ENCODE data around the gene C4BPA. TPM values are rescaled to one million over a fixed set of nuclear protein-coding genes. Genes with fewer than 3 reads are reported as not detected.

C4BPA gene
- total RNA-seq, 4 donors from 2014 or later: 0.67 TPM; not detected in 3

GRCh38 chr1:207102659-207103058 is 1.4 kb upstream of the C4BPA start:
- 67 to 78% methylated on average over 1 of the region's 1 CpG for WGBS, 2 donors
- Histone ChIP-seq H3K36me3 (no peaks in the 10 kb centered on the region), H3K4me1 (no peaks in the 10 kb centered on the region), H3K27ac (no peak overlapping the region), H3K4me3 (no peak overlapping the region), H3K27me3 (no peaks in the 10 kb centered on the region), H3K9me3 (no peaks in the 10 kb centered on the region)
- TF ChIP-seq CTCF (IDR thresholded peaks at IDR 0.05) (no peak), POLR2A (IDR thresholded peaks at IDR 0.05) (no peak)
- DNase-seq: no peak
- intact Hi-C loops (cut with DNase I): no loop called here

GRCh38 chr1:207109004-207109403 is 5.0 kb downstream of the C4BPA start:
- no peaks in the 10 kb centered on the region for H3K36me3 ChIP-seq
- 67 to 95% methylated on average over 1 to 2 of the region's 3 CpGs for WGBS, 2 donors
- H3K27me3 ChIP-seq: peaks cover 0 to 6% (median 0%) of the 10 kb centered on the region in 4 donors
- no peak overlapping the region for H3K4me3 ChIP-seq
- H3K27ac ChIP-seq: no peak overlapping the region
- H3K4me1 ChIP-seq: no peaks in the 10 kb centered on the region
- intact Hi-C loops (cut with DNase I): no loop called here
- TF ChIP-seq CTCF (IDR thresholded peaks at IDR 0.05): no peak
- no peak for TF ChIP-seq POLR2A (IDR thresholded peaks at IDR 0.05)
- DNase-seq: no peak
- no peaks in the 10 kb centered on the region for H3K9me3 ChIP-seq

GRCh38 chr1:207112616-207113296 is 8.7 kb downstream of the C4BPA start:
- H3K4me1 ChIP-seq: no peaks in the 10 kb centered on the region
- no peak overlapping the region for H3K4me3 ChIP-seq
- DNase-seq: no peak
- TF ChIP-seq POLR2A (IDR thresholded peaks at IDR 0.05) (no peak), CTCF (IDR thresholded peaks at IDR 0.05) (no peak)
- H3K27me3 ChIP-seq: peaks cover 0 to 6% (median 0%) of the 10 kb centered on the region in 4 donors
- H3K36me3 ChIP-seq: no peaks in the 10 kb centered on the region
- H3K9me3 ChIP-seq: no peaks in the 10 kb centered on the region
- intact Hi-C loops (cut with DNase I): no loop called here
- no peak overlapping the region for H3K27ac ChIP-seq
- 47 to 54% methylated on average over 2 of the region's 2 CpGs for WGBS, 2 donors

- 55 to 59% methylated on average over 5 of the region's 5 CpGs for whole genome bisulfite sequencing, 2 donors
Observed at GRCh38 chr1:207115269-207115668, 11.2 kb downstream of the C4BPA start.

More at GRCh38 chr1:207115269-207115668, 11.2 kb downstream of the C4BPA start:
- intact Hi-C loops (cut with DNase I): no loop called here
- H3K4me1 ChIP-seq: no peaks in the 10 kb centered on the region
- no peak overlapping the region for H3K4me3 ChIP-seq
- no peak overlapping the region for H3K27ac ChIP-seq
- TF ChIP-seq POLR2A (IDR thresholded peaks at IDR 0.05) (no peak), CTCF (IDR thresholded peaks at IDR 0.05) (no peak)
- no peaks in the 10 kb centered on the region for H3K36me3 ChIP-seq
- peaks cover 0 to 6% (median 0%) of the 10 kb centered on the region in 4 donors for H3K27me3 ChIP-seq
- DNase-seq: no peak
- H3K9me3 ChIP-seq: no peaks in the 10 kb centered on the region

Data from esophagus squamous epithelium (tissue), 5 donors.